Lower lobe of right lung (tissue), 2 donors: ENCODE measurements around the gene RHOBTB3. TPM values are rescaled to one million over a fixed set of nuclear protein-coding genes. Genes with fewer than 3 reads are reported as not detected.

Experiments used
- ATAC-seq, 2 donors: fragments of 200-7000 bp; cut with Tn5 transposase; one replicate each; pipeline ENCODE4 v1.9.1; 2020 to 2022; ENCODE audit warnings: mild to moderate bottlenecking in 2 of 2, moderate library complexity in 2 of 2
- DNase-seq: peaks from one replicate; pipeline ENCODE4 v3.0.0-alpha.2; 2020
- H3K27ac ChIP-seq: fragments of 200-600 bp; one replicate; pipeline ENCODE4 v1.8.0; 2022
- H3K27me3 ChIP-seq: fragments of 200-600 bp; one replicate; pipeline ENCODE4 v1.8.0; 2022; ENCODE audit warnings: low read depth
- H3K36me3 ChIP-seq: fragments of 200-600 bp; one replicate; pipeline ENCODE4 v1.8.0; 2022; ENCODE audit warnings: mild to moderate bottlenecking
- H3K4me1 ChIP-seq: fragments of 200-600 bp; one replicate; pipeline ENCODE4 v1.8.0; 2022
- H3K4me3 ChIP-seq: fragments of 200-600 bp; one replicate; pipeline ENCODE4 v1.8.0; 2022; ENCODE audit warnings: mild to moderate bottlenecking
- H3K9me3 ChIP-seq: fragments of 200-600 bp; one replicate; pipeline ENCODE4 v1.8.0; 2022
- intact Hi-C: fragments of 100-400 bp; cut with DNase I; formaldehyde crosslinking; loops from one replicate; pipeline ENCODE4 v1.11.0; 2022
- total RNA-seq: library from RNA; stranded (reverse); fragmentation: NEBNext Ultra II Directional; extraction: Animal tissue kit (Norgen Biotek cat#: 25700); gene quantifications from one replicate; pipeline ENCODE4 v1.2.1, GENCODE V29; 2021
- TF ChIP-seq, protein P1 (sequence below): fragments of 200-600 bp; IDR thresholded peaks from one replicate; pipeline ENCODE4 v1.8.0; 2022; ENCODE audit warnings: antibody characterized with exemption, mild to moderate bottlenecking
- donor health status: DM: no; HTN: yes; CAD: no; lungs with severe emphysema.

RHOBTB3 gene
- total RNA-seq, 1 donor from 2014 or later = 51.7 TPM

DNA sequence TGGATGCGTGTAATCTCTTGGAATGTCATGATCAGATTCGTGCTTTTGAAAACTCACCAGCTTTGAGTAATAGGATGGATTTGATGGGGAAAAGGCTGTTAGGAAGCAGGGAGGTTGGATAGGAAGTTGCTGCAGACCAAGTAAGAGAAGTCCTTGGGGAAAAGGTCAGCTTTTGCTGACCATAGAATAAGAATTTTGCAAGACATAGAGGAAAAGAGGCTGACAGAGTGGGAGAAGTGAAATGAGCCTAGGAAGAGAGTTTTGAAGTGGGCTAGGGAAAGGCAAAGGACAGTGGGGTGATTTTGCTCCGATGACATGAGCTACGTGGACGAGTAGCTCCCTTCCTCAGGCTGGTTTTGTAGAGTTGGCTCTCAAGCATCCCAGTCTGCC lies 31.5 kb downstream of the RHOBTB3 start:
- peaks cover under 1% of the 10 kb centered on the region for H3K36me3 ChIP-seq
- no peaks in the 10 kb centered on the region for H3K9me3 ChIP-seq
- ATAC-seq (no peak), DNase-seq (no peak)
- H3K4me3 ChIP-seq = no peak overlapping the region
- H3K27me3 ChIP-seq = no peaks in the 10 kb centered on the region
- peaks cover 37% of the 10 kb centered on the region for H3K4me1 ChIP-seq
- no peak overlapping the region for H3K27ac ChIP-seq
- TF ChIP-seq, protein P1, sequence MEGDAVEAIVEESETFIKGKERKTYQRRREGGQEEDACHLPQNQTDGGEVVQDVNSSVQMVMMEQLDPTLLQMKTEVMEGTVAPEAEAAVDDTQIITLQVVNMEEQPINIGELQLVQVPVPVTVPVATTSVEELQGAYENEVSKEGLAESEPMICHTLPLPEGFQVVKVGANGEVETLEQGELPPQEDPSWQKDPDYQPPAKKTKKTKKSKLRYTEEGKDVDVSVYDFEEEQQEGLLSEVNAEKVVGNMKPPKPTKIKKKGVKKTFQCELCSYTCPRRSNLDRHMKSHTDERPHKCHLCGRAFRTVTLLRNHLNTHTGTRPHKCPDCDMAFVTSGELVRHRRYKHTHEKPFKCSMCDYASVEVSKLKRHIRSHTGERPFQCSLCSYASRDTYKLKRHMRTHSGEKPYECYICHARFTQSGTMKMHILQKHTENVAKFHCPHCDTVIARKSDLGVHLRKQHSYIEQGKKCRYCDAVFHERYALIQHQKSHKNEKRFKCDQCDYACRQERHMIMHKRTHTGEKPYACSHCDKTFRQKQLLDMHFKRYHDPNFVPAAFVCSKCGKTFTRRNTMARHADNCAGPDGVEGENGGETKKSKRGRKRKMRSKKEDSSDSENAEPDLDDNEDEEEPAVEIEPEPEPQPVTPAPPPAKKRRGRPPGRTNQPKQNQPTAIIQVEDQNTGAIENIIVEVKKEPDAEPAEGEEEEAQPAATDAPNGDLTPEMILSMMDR = no peak
- intact Hi-C loops = no loop called here

DNA sequence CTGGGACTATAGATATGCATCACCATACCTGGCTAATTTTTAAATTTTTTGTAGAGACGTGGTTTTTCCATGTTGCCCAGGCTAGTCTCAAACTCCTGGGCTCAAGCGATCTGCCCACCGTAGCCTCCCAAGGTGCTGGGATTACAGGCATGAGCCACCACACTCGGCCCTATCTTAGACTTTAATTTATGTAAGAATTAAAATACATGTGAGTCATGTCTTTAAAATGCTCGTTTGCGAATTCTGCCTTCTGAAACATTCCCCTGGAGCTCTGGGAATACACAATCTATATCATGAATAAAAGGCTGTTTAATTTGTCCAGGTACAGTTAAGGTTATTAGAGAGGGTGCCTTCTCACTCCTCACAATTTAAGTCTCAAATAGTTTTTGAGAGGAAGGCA lies 32.8 kb downstream of the RHOBTB3 start:
- intact Hi-C loops = no loop called here
- no peak for ATAC-seq

DNA sequence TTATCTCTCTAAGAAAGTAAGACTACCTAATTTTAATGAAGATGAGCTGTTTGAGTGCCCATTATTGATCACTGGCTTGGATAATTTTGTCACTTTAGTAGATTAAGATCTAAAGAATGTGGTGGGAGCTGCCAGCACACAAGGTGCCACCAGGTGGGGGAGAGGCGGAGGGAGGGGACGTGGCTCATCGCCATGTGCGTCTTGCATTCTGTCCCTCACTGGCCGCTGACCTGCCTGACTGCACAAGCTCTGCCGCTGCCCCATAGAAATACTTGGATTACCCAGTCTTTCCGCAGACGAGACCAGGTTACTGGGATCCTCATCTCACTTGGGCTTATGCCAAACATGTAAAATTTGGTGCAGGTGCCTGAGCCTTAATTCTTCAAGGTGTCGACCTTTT lies 37.6 kb downstream of the RHOBTB3 start:
- intact Hi-C loops = no loop called here
- no peak overlapping the region for H3K27ac ChIP-seq
- peaks cover 12% of the 10 kb centered on the region for H3K36me3 ChIP-seq
- ATAC-seq = no peak
- no peak overlapping the region for H3K4me3 ChIP-seq
- TF ChIP-seq, protein P1 = no peak
- H3K4me1 ChIP-seq = no peaks in the 10 kb centered on the region
- no peak for DNase-seq
- H3K9me3 ChIP-seq = no peaks in the 10 kb centered on the region
- H3K27me3 ChIP-seq = no peaks in the 10 kb centered on the region

More for the DNA sequence above, 32.8 kb downstream of the RHOBTB3 start:
- Histone ChIP-seq H3K9me3 (no peaks in the 10 kb centered on the region), H3K27me3 (no peaks in the 10 kb centered on the region), H3K36me3 (peaks cover 9% of the 10 kb centered on the region), H3K4me3 (no peak overlapping the region), H3K4me1 (peaks cover 29% of the 10 kb centered on the region), H3K27ac (no peak overlapping the region)
- TF ChIP-seq, protein P1 = no peak
- DNase-seq = no peak

DNA sequence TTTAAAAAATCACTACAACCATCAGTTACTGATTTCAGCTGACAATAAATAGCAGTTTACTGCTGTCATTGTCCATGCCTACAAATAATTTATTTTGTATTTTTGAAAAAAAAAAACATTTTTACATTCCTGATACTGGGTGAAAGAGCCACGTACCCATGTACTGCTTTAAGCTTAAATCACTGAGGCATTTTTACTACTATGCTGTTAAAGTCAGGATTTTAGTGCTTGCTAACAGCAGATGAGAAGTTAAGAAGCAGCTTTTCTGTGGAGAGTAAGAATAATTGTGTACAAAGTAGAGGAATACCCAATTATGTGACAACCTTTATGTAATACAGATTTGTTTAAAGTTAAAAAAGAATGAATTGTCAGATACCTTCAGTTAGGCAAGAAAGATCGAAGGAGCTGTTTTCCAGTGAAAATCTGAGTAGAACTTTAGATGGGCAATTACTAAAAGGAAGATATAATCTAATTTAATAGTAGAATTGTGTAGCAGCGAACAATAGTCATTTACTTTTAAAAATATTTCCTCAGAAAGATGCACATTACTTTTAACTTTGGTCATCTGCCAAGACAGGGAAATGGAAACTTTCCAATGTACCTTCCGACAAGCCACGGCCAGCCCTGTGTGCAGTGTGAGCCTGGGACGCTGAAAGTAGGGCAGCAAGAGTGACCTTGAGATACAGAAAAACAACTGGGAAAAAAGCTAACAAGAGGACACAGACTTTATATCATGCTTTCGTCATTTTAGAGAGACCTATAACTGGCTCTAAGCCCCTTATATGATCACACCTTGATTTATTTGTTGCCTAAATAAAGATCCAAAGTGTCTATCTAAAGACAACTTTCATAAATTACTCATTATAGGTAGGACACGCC lies 39.9 kb downstream of the RHOBTB3 start:
- Histone ChIP-seq H3K4me1 (no peaks in the 10 kb centered on the region), H3K27ac (no peak overlapping the region), H3K4me3 (no peak overlapping the region), H3K9me3 (no peaks in the 10 kb centered on the region), H3K36me3 (peaks cover 12% of the 10 kb centered on the region), H3K27me3 (no peaks in the 10 kb centered on the region)
- intact Hi-C loops = no loop called here
- ATAC-seq (peak in 1 of 2 donors; percentile 61), DNase-seq (no peak)
- TF ChIP-seq, protein P1 = no peak

DNA sequence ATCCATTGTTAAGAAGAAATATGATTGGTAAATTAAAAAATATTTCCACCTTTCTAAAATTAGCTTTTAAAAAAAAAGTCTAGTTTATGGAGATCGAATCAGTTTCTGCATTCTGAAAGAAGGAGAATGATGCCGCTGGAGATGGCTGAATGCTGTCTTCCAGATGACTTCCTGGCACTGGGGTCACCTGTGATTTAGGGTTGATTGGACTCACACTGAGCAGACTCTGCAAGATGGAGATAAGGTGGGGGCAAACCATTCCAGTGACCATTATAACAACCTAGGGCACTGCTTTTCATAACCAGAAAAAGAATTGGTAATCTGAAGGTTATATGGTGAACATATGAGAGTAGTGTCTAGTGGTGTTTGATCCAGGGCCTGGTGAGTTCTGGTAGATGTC lies 40.8 kb downstream of the RHOBTB3 start:
- Histone ChIP-seq H3K36me3 (peaks cover 12% of the 10 kb centered on the region), H3K27ac (no peak overlapping the region), H3K27me3 (no peaks in the 10 kb centered on the region), H3K4me3 (no peak overlapping the region), H3K4me1 (no peaks in the 10 kb centered on the region), H3K9me3 (no peaks in the 10 kb centered on the region)
- intact Hi-C loops = no loop called here
- TF ChIP-seq, protein P1 = no peak
- ATAC-seq = no peak
- DNase-seq = no peak
